Brain microvascular endothelial cell (primary cell): ENCODE results near the gene SRI.
"Not testable (repeated sequence)": the region's sequence is repeated elsewhere in the genome, so short reads cannot be mapped to it uniquely, and the experiment has no call there.

Experiments
- DNase-seq: peaks from one replicate; pipeline ENCODE4 v3.0.0-alpha.2; 2020
- H3K27ac ChIP-seq: fragments of 250-450 bp; sonication (Bioruptor Pico); 2 replicates; pipeline ENCODE4 v1.5.1; 2020; ENCODE audit warnings: mild to moderate bottlenecking, moderate library complexity
- H3K27me3 ChIP-seq: fragments of 250-450 bp; sonication (Bioruptor Pico); replicated peaks from 2 replicates; pipeline ENCODE4 v1.5.1; 2020; ENCODE audit warnings: mild to moderate bottlenecking
- H3K36me3 ChIP-seq: fragments of 250-450 bp; sonication (Bioruptor Pico); replicated peaks from 2 replicates; pipeline ENCODE4 v1.5.1; 2020; ENCODE audit warnings: mild to moderate bottlenecking
- H3K4me3 ChIP-seq: 2 replicates; pipeline ENCODE4 v1.5.1; 2011; ENCODE audit warnings: low read depth, mild to moderate bottlenecking, control low read depth, low read length, moderate library complexity
- in situ Hi-C: cut with HindIII; loops from 2 replicates; pipeline ENCODE4 v1.10.0; 2017; ENCODE audit warnings: low sequenced_read_pairs, low pct_ligation_motif_present
- TF ChIP-seq, protein P1 (sequence below): IDR thresholded peaks from 2 replicates; pipeline ENCODE4 v1.5.1; 2011; ENCODE audit warnings: low read depth, mild to moderate bottlenecking, moderate library complexity, low read length, control low read depth, inconsistent platforms; ENCODE audit errors: missing control alignments

SRI gene, protein sequence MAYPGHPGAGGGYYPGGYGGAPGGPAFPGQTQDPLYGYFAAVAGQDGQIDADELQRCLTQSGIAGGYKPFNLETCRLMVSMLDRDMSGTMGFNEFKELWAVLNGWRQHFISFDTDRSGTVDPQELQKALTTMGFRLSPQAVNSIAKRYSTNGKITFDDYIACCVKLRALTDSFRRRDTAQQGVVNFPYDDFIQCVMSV

DNA sequence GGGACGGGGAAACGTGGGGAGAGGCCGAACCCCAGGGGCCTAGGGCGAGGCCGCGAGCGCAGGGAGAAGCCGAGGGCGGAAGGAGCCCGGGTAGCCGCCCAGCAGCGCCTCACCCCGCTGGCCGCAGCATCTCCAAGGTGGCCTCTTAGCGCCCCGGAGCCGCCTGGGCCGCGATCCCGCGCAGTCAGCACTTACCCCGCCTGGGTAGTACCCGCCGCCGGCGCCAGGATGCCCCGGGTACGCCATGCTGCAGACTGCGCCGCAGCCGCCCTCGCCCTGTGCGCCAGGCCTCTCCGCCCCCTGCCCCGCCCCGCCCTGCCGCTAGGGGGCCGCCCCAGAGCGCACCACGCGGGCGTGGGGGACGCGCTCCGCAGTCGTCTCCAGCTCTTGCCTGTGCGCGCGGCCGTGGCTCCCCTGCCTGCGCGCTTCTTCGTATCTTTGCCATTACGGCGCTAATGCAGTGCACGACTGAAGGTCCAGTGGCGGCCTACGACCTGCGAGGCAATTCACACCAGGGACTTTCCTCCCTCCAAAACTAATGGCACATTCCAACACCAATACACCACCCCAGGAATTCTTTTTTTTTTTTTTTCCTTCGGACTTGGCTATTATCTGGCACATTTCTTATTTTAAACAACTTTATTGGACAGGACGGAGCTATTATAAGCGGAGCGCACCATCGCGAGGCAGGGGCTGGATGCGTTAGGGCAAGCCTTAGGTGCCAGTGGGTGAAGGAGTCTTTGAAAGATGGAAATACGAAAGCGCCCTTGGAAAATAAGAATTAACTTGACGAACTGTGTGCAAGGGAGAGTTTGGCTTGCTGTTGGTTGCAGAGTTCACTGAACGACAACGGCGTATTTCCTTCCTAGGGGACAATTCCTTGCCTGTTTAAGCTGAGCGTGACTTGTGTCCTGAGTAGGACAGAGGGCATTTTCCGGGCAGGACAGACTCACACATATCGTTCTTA is at the start of gene SRI:
Gene SRI (minus strand): TSS at position 258 of the 967 bp plus-strand sequence. CDS start 12 bp downstream, at position 246.
- Histone ChIP-seq H3K4me3 (peak within 1 kb of the TSS; percentile 93), H3K27me3 (no peaks in the 10 kb centered on the region), H3K36me3 (peaks cover 11% of the 10 kb centered on the region), H3K27ac (peak within 1 kb of the TSS; percentile 97)
- in situ Hi-C loops: no loop called here
- TF ChIP-seq, protein P1, sequence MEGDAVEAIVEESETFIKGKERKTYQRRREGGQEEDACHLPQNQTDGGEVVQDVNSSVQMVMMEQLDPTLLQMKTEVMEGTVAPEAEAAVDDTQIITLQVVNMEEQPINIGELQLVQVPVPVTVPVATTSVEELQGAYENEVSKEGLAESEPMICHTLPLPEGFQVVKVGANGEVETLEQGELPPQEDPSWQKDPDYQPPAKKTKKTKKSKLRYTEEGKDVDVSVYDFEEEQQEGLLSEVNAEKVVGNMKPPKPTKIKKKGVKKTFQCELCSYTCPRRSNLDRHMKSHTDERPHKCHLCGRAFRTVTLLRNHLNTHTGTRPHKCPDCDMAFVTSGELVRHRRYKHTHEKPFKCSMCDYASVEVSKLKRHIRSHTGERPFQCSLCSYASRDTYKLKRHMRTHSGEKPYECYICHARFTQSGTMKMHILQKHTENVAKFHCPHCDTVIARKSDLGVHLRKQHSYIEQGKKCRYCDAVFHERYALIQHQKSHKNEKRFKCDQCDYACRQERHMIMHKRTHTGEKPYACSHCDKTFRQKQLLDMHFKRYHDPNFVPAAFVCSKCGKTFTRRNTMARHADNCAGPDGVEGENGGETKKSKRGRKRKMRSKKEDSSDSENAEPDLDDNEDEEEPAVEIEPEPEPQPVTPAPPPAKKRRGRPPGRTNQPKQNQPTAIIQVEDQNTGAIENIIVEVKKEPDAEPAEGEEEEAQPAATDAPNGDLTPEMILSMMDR: peak; percentile 43
- peak; percentile 57 for DNase-seq

DNA sequence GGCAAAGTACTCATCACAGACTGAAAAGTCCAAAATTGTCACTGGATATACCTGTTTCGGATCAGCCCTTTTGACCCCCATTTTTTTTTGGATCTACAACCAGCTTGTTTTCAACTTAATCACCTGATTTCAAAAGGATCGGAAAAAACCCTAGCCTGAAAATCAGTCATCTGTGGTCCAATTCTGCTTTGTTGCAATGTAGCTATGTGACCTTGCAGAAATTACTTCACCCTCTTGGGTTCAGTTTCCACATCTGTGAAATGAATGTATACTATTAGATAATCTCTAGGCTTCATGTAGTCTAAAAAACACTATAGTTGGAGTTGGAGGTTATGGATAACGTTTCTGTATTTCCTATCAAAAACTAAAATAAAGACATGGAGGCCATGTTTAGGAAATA is 49.7 kb upstream of the SRI start:
- H3K27ac ChIP-seq: no peak overlapping the region
- in situ Hi-C loops: no loop called here

DNA sequence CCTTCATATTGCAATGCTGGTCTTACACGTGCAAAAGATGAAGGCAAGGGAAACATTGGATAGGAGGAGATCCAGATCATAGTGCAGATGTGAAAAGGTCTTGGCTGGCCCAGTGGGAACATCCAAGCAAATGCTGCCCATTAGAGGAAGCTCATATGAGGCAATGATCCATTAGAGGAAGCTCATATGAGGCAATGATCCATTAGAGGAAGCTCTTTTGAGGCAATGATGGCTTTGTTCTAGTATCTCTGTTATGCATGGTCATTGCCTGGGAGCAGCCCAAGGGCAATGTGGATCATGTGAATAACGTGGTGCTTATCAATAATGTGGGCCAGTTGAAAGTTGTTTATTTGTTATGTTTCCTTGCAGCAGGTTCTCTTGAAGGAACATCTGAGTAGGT is 49.0 kb upstream of the SRI start:
- TF ChIP-seq, protein P1: no peak
- DNase-seq: no peak
- H3K36me3 ChIP-seq: no peaks in the 10 kb centered on the region
- H3K27ac ChIP-seq: no peak overlapping the region
- no peaks in the 10 kb centered on the region for H3K27me3 ChIP-seq
- in situ Hi-C loops: no loop called here
- no peak overlapping the region for H3K4me3 ChIP-seq

More for the DNA sequence above, 49.7 kb upstream of the SRI start:
- Histone ChIP-seq H3K36me3 (no peaks in the 10 kb centered on the region), H3K27me3 (no peaks in the 10 kb centered on the region), H3K4me3 (no peak overlapping the region)
- TF ChIP-seq, protein P1: no peak
- no peak for DNase-seq

DNA sequence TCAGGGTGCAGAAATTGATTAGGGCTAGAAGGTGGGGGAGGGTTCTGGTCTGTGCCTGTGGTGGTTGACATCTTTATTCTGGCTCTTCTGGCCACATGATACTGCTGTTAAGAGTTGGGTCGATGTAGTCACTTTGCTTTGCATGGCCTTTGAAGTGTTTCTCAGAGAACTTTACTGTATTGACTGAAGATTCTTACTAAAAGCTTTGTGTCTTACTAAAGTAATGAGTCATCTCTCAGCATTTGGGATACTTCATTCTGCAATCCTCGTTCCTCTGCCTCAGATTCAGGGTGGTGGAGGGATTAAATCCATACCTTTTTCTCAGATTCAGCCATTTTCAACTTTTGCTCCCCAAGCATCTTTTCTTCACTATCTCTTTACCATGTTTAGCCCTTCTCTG is 48.2 kb upstream of the SRI start:
- in situ Hi-C loops: no loop called here
- H3K4me3 ChIP-seq: no peak overlapping the region
- H3K36me3 ChIP-seq: no peaks in the 10 kb centered on the region
- TF ChIP-seq, protein P1: no peak
- H3K27me3 ChIP-seq: no peaks in the 10 kb centered on the region
- DNase-seq: no peak
- no peak overlapping the region for H3K27ac ChIP-seq

DNA sequence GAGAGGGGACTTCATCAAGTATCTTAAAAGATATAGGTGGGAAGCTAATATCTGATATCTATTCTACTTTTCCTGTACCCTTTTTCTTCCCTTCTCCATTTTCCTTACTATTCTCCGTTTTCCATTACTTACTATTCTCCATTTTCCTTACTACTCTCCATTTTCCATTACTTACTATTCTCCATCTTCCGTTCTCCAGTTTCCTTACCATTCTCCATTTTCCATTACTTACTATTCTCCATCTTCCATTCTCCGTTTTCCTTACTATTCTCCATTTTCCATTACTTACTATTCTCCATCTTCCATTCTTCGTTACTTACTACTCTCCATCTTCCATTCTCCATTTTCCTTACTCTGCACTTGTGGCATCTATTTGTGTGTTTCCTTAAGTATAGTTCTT is 47.6 kb upstream of the SRI start:
- Histone ChIP-seq H3K27me3 (no peaks in the 10 kb centered on the region), H3K27ac (no peak overlapping the region), H3K4me3 (no peak overlapping the region), H3K36me3 (no peaks in the 10 kb centered on the region)
- TF ChIP-seq, protein P1: no peak
- in situ Hi-C loops: no loop called here
- no peak for DNase-seq

DNA sequence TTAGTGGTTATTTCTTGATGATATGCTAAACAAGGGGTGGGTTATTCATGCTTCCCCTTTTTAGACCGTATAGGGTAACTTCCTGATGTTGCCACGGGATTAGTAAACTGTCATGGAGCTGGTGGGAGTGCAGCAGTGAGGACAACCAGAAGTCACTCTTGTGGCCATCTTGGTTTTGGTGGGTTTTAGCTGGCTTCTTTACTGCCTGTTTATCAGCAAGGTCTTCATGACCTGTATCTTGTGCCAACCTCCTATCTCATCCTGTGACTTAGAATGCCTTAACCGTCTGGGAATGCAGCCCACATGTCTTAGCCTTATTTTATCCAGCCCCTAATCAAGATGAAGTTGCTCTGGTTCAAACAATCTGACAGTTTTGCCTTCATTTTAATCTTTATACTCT is 45.1 kb upstream of the SRI start:
- DNase-seq, H3K4me3 ChIP-seq, H3K36me3 ChIP-seq, H3K27me3 ChIP-seq, in situ Hi-C loops, H3K27ac ChIP-seq: not testable (repeated sequence)
